ENCODE data around the gene RAP1GAP.

DNA sequence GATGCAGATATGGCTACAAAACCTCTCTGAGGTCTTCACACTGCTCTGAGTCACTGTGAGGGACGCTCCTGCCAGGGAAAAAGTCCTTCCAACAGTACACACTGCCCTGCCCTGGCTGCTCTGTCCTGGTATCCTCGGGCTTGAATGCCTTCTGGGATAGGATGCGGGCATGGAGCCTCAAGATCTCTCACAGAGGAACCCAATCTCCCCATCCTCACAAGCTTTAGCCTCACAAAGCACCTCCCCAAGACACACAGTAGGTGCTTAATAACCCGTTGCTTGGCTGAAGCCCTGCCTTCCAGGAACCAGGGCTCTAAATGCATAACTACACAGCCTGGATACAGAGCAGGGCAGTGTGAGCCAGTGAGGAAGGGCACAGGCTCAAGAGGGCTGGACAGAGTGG, 9.2 kb downstream of the RAP1GAP start:
- TF ChIP-seq EP300 (IDR thresholded peaks at IDR 0.05) (no peak), POLR2A (IDR thresholded peaks at IDR 0.05) (no peak), POLR2AphosphoS5 (IDR thresholded peaks at IDR 0.05) (no peak)
- TF ChIP-seq, protein P1, sequence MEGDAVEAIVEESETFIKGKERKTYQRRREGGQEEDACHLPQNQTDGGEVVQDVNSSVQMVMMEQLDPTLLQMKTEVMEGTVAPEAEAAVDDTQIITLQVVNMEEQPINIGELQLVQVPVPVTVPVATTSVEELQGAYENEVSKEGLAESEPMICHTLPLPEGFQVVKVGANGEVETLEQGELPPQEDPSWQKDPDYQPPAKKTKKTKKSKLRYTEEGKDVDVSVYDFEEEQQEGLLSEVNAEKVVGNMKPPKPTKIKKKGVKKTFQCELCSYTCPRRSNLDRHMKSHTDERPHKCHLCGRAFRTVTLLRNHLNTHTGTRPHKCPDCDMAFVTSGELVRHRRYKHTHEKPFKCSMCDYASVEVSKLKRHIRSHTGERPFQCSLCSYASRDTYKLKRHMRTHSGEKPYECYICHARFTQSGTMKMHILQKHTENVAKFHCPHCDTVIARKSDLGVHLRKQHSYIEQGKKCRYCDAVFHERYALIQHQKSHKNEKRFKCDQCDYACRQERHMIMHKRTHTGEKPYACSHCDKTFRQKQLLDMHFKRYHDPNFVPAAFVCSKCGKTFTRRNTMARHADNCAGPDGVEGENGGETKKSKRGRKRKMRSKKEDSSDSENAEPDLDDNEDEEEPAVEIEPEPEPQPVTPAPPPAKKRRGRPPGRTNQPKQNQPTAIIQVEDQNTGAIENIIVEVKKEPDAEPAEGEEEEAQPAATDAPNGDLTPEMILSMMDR (IDR thresholded peaks at IDR 0.05), result no peak

Data from stomach (tissue), 4 donors.